SK-N-SH treated with all-trans-retinoic acid at 6 μM for 48 hours (cell line): ENCODE results near the gene ABCA7.

Experiments used
- ATAC-seq: fragments of 200-7000 bp; cut with Tn5 transposase; 3 replicates; pipeline ENCODE4 v1.9.1; 2020; ENCODE audit warnings: mild to moderate bottlenecking, moderate library complexity
- ARNTL ChIP-seq: fragments of 450-650 bp; formaldehyde crosslinking; IDR thresholded peaks from 2 replicates; pipeline ENCODE4 v1.5.0; 2020; ENCODE audit warnings: low read depth, mild to moderate bottlenecking, moderate library complexity, borderline replicate concordance
- BACH2 ChIP-seq: fragments of 250-450 bp; sonication (Bioruptor Pico); IDR thresholded peaks from 2 replicates; pipeline ENCODE4 v1.9.0; 2021; ENCODE audit warnings: mild to moderate bottlenecking, borderline replicate concordance
- CSDC2 ChIP-seq: fragments of 250-450 bp; sonication (Bioruptor Pico); IDR thresholded peaks from 2 replicates; pipeline ENCODE4 v1.5.0; 2020; ENCODE audit warnings: mild to moderate bottlenecking, moderate library complexity
- ESRRG ChIP-seq: fragments of 250-450 bp; sonication (Bioruptor Pico); IDR thresholded peaks from 2 replicates; pipeline ENCODE4 v1.6.1; 2021; ENCODE audit warnings: mild to moderate bottlenecking
- ISL1 ChIP-seq: fragments of 250-450 bp; sonication (Bioruptor Pico); IDR thresholded peaks from 2 replicates; pipeline ENCODE4 v2.1.2; 2022; ENCODE audit warnings: mild to moderate bottlenecking, moderate library complexity
- OSR1 ChIP-seq: fragments of 250-450 bp; sonication (Bioruptor Pico); IDR thresholded peaks from 2 replicates; pipeline ENCODE4 v1.8.0; 2022; ENCODE audit warnings: moderate library complexity, mild to moderate bottlenecking, inconsistent platforms
- PPARA ChIP-seq: fragments of 250-450 bp; sonication (Bioruptor Pico); IDR thresholded peaks from 2 replicates; pipeline ENCODE4 v1.5.0; 2020; ENCODE audit warnings: mild to moderate bottlenecking, borderline replicate concordance
- SNAI2 ChIP-seq: fragments of 250-450 bp; sonication (Bioruptor Pico); IDR thresholded peaks from 2 replicates; pipeline ENCODE4 v1.5.0; 2020; ENCODE audit warnings: mild to moderate bottlenecking, moderate library complexity
- TCF4 ChIP-seq: fragments of 250-450 bp; sonication (Bioruptor Pico); IDR thresholded peaks from 2 replicates; pipeline ENCODE4 v1.8.0; 2021; ENCODE audit warnings: mild to moderate bottlenecking, moderate library complexity, borderline replicate concordance
- TOX ChIP-seq: fragments of 250-450 bp; sonication (Bioruptor Pico); IDR thresholded peaks from 2 replicates; pipeline ENCODE4 v1.8.0; 2021; ENCODE audit warnings: mild to moderate bottlenecking, moderate library complexity, borderline replicate concordance
- TSHZ2 ChIP-seq: fragments of 250-450 bp; sonication (Bioruptor Pico); IDR thresholded peaks from 2 replicates; pipeline ENCODE4 v1.5.0; 2020; ENCODE audit warnings: mild to moderate bottlenecking, moderate library complexity
- ZC3H10 ChIP-seq: fragments of 250-450 bp; sonication (Bioruptor Pico); IDR thresholded peaks from 2 replicates; pipeline ENCODE4 v1.5.1; 2021; ENCODE audit warnings: mild to moderate bottlenecking, moderate library complexity
- ZFP30 ChIP-seq: fragments of 450-650 bp; formaldehyde crosslinking; IDR thresholded peaks from 2 replicates; pipeline ENCODE4 v1.5.0; 2022; ENCODE audit warnings: mild to moderate bottlenecking, moderate library complexity
- ZNF70 ChIP-seq: fragments of 450-650 bp; formaldehyde crosslinking; IDR thresholded peaks from 2 replicates; pipeline ENCODE4 v1.5.0; 2020; ENCODE audit warnings: mild to moderate bottlenecking, moderate library complexity
- ZNF8 ChIP-seq: fragments of 450-650 bp; formaldehyde crosslinking; IDR thresholded peaks from 2 replicates; pipeline ENCODE4 v1.5.0; 2020; ENCODE audit warnings: mild to moderate bottlenecking, moderate library complexity
- TF ChIP-seq, protein P1 (sequence below): fragments of 250-450 bp; sonication (Bioruptor Pico); IDR thresholded peaks from 2 replicates; pipeline ENCODE4 v1.5.1; 2020; ENCODE audit warnings: low read depth, mild to moderate bottlenecking, moderate library complexity
- TF ChIP-seq, protein P2 (sequence below): fragments of 250-450 bp; sonication (Bioruptor Pico); IDR thresholded peaks from 2 replicates; pipeline ENCODE4 v1.8.0; 2021; ENCODE audit warnings: low read depth, mild to moderate bottlenecking, moderate library complexity, borderline replicate concordance
- TF ChIP-seq, protein P3 (sequence below): fragments of 250-450 bp; sonication (Bioruptor Pico); IDR thresholded peaks from 2 replicates; pipeline ENCODE4 v1.5.1; 2021; ENCODE audit warnings: mild to moderate bottlenecking, moderate library complexity
- TF ChIP-seq, protein P4 (sequence below): fragments of 250-450 bp; sonication (Bioruptor Pico); IDR thresholded peaks from 2 replicates; pipeline ENCODE4 v1.8.0; 2020; ENCODE audit warnings: mild to moderate bottlenecking, moderate library complexity, borderline replicate concordance

ABCA7 gene

GRCh38 chr19:991932-992669 lies 47.8 kb upstream of the ABCA7 start:
- TF ChIP-seq OSR1 (CRISPR knock-in tag) (no peak), ZNF70 (no peak)
- TF ChIP-seq, all 23 proteins: peak for 0
- no peak for ATAC-seq

DNA sequence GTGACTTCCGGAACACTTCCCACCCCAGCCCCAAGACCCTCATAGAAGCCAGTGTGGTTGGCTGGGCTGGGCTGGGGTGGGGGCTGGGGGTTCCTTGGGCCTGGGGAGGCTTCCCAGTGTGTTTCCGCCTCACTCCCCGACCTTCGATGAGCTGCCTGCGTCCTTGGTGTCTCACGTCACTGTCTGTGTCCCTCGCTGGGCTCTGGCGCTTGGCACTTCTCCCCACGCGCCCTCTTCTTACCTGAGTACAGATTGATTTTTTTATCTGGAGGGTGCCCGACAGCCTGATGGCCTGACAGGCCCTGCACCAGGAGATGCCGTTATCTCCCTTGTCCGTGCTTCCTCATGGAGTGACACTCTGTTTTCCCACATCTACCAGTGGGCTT lies 47.2 kb upstream of the ABCA7 start:
- no peak for TF ChIP-seq ZNF70
- TF ChIP-seq, protein P1, sequence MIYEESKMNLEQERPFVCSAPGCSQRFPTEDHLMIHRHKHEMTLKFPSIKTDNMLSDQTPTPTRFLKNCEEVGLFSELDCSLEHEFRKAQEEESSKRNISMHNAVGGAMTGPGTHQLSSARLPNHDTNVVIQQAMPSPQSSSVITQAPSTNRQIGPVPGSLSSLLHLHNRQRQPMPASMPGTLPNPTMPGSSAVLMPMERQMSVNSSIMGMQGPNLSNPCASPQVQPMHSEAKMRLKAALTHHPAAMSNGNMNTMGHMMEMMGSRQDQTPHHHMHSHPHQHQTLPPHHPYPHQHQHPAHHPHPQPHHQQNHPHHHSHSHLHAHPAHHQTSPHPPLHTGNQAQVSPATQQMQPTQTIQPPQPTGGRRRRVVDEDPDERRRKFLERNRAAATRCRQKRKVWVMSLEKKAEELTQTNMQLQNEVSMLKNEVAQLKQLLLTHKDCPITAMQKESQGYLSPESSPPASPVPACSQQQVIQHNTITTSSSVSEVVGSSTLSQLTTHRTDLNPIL: no peak
- no peak for TF ChIP-seq SNAI2 (CRISPR knock-in tag)
- TF ChIP-seq ZFP30 (CRISPR knock-in tag): no peak
- no peak for TF ChIP-seq CSDC2 (CRISPR knock-in tag)
- no peak for TF ChIP-seq ZC3H10 (CRISPR knock-in tag)
- TF ChIP-seq BACH2: no peak
- TF ChIP-seq ISL1 (CRISPR knock-in tag): no peak
- TF ChIP-seq, all 23 proteins: peak for 0
- no peak for ATAC-seq

DNA sequence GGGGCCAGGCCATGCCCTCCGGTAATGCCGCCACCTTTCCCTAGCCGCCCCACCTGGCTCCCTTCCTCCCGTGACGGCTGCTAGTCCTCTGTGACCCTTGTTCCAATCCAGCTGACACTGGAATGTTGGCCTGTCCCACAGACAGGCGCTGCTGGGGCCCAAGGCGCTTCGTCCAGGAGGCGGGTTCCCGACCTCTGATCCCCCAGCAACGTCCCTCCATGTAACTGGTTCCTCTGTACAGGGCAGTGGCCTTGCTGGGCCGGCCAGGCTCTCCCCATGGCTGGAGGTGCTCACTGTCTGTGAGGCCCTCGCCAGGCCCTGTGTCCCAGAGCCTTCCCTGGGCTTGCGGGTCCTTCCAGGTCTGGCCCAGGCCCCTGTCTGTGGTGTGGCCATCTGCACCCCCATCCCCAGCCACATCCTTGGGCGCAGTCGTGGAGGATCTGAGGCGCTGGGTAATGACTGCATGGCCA lies 46.5 kb upstream of the ABCA7 start:
- TF ChIP-seq CSDC2 (CRISPR knock-in tag): no peak
- no peak for TF ChIP-seq ZNF8 (CRISPR knock-in tag)
- TF ChIP-seq ZFP30 (CRISPR knock-in tag): no peak
- TF ChIP-seq TCF4 (CRISPR knock-in tag): no peak
- ATAC-seq: no peak

- TF ChIP-seq, protein P2, sequence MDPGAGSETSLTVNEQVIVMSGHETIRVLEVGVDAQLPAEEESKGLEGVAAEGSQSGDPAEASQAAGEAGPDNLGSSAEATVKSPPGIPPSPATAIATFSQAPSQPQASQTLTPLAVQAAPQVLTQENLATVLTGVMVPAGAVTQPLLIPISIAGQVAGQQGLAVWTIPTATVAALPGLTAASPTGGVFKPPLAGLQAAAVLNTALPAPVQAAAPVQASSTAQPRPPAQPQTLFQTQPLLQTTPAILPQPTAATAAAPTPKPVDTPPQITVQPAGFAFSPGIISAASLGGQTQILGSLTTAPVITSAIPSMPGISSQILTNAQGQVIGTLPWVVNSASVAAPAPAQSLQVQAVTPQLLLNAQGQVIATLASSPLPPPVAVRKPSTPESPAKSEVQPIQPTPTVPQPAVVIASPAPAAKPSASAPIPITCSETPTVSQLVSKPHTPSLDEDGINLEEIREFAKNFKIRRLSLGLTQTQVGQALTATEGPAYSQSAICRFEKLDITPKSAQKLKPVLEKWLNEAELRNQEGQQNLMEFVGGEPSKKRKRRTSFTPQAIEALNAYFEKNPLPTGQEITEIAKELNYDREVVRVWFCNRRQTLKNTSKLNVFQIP (CRISPR knock-in tag): no peak
- TF ChIP-seq, protein P1: no peak
- TF ChIP-seq ESRRG (CRISPR knock-in tag) (no peak), TOX (no peak), TSHZ2 (CRISPR knock-in tag) (no peak), ZNF8 (CRISPR knock-in tag) (no peak), OSR1 (CRISPR knock-in tag) (no peak), ZFP30 (CRISPR knock-in tag) (no peak), PPARA (CRISPR knock-in tag) (no peak), SNAI2 (CRISPR knock-in tag) (no peak), TCF4 (CRISPR knock-in tag) (no peak), BACH2 (no peak), CSDC2 (CRISPR knock-in tag) (no peak), ZC3H10 (CRISPR knock-in tag) (no peak), ARNTL (CRISPR knock-in tag) (no peak)
- TF ChIP-seq, protein P3, sequence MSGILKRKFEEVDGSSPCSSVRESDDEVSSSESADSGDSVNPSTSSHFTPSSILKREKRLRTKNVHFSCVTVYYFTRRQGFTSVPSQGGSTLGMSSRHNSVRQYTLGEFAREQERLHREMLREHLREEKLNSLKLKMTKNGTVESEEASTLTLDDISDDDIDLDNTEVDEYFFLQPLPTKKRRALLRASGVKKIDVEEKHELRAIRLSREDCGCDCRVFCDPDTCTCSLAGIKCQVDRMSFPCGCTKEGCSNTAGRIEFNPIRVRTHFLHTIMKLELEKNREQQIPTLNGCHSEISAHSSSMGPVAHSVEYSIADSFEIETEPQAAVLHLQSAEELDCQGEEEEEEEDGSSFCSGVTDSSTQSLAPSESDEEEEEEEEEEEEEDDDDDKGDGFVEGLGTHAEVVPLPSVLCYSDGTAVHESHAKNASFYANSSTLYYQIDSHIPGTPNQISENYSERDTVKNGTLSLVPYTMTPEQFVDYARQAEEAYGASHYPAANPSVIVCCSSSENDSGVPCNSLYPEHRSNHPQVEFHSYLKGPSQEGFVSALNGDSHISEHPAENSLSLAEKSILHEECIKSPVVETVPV: no peak
- TF ChIP-seq, protein P4, sequence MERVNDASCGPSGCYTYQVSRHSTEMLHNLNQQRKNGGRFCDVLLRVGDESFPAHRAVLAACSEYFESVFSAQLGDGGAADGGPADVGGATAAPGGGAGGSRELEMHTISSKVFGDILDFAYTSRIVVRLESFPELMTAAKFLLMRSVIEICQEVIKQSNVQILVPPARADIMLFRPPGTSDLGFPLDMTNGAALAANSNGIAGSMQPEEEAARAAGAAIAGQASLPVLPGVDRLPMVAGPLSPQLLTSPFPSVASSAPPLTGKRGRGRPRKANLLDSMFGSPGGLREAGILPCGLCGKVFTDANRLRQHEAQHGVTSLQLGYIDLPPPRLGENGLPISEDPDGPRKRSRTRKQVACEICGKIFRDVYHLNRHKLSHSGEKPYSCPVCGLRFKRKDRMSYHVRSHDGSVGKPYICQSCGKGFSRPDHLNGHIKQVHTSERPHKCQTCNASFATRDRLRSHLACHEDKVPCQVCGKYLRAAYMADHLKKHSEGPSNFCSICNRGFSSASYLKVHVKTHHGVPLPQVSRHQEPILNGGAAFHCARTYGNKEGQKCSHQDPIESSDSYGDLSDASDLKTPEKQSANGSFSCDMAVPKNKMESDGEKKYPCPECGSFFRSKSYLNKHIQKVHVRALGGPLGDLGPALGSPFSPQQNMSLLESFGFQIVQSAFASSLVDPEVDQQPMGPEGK (CRISPR knock-in tag): no peak
- no peak for ATAC-seq
Observed at GRCh38 chr19:993831-994393, 46.0 kb upstream of the ABCA7 start.
